Neural cell (in vitro differentiated cells): ENCODE measurements around the gene RPRD1B.

Source experiments
- CTCF ChIP-seq: fragments of 450-650 bp; IDR thresholded peaks from 2 replicates; pipeline ENCODE4 v1.5.1; 2014; ENCODE audit warnings: antibody characterized with exemption, mild to moderate bottlenecking, moderate library complexity; ENCODE audit not compliant: poor library complexity, severe bottlenecking
- POLR2AphosphoS5 ChIP-seq: IDR thresholded peaks from 2 replicates; pipeline ENCODE4 v1.6.1; 2012
- REST ChIP-seq: IDR thresholded peaks from 2 replicates; pipeline ENCODE4 v1.6.1; 2012; ENCODE audit warnings: borderline replicate concordance
- TAF1 ChIP-seq: IDR thresholded peaks from 2 replicates; pipeline ENCODE4 v1.6.1; 2012; ENCODE audit warnings: low read depth

- TF ChIP-seq CTCF (no peak), POLR2AphosphoS5 (no peak), REST (no peak), TAF1 (no peak)
Measured at GRCh38 chr20:38136421-38137245, 103.1 kb downstream of the RPRD1B start.
